ENCODE data around the gene FGF12. TPM values are rescaled to one million over a fixed set of nuclear protein-coding genes. Genes with fewer than 3 reads are reported as not detected.

The FGF12 gene
- total RNA-seq, 4 donors from 2014 or later: 0.46 to 1.2 (median 0.72) TPM

- DNase-seq (no peak), ATAC-seq (no peak)
- H3K36me3 ChIP-seq: no peaks in the 10 kb centered on the region
- in situ Hi-C loops (cut with MboI; ENCODE audit: low sequenced_read_pairs in 4 of 4) (no loop called here), intact Hi-C loops (cut with DNase I; ENCODE audit: low total_unique reads) (no loop called here)
- no peak overlapping the region for H3K27ac ChIP-seq
- no peaks in the 10 kb centered on the region for H3K27me3 ChIP-seq
- H3K9me3 ChIP-seq: no peaks in the 10 kb centered on the region
- TF ChIP-seq CTCF (IDR thresholded peaks at IDR 0.05 in 4 of 5, conservative IDR thresholded peaks at IDR 0.05 in 1 of 5): no peak
- no peak for TF ChIP-seq POLR2A (IDR thresholded peaks at IDR 0.05)
- H3K4me1 ChIP-seq: no peaks in the 10 kb centered on the region
- no peak overlapping the region for H3K4me3 ChIP-seq
Measured at GRCh38 chr3:192482391-192482790, 244.9 kb downstream of the FGF12 start.

- DNase-seq (no peak), ATAC-seq (no peak)
- Histone ChIP-seq H3K4me1 (no peaks in the 10 kb centered on the region), H3K36me3 (no peaks in the 10 kb centered on the region), H3K27me3 (no peaks in the 10 kb centered on the region), H3K4me3 (no peak overlapping the region), H3K27ac (no peak overlapping the region), H3K9me3 (no peaks in the 10 kb centered on the region)
- intact Hi-C loops (cut with DNase I; ENCODE audit: low total_unique reads): no loop called here
- in situ Hi-C loops (cut with MboI; ENCODE audit: low sequenced_read_pairs in 4 of 4): no loop called here
- TF ChIP-seq POLR2A (IDR thresholded peaks at IDR 0.05): no peak
Measured at GRCh38 chr3:192481638-192482037, 245.7 kb downstream of the FGF12 start.

- peak; percentile 11 to 19 for DNase-seq
- H3K4me1 ChIP-seq: no peaks in the 10 kb centered on the region
- intact Hi-C loops (cut with DNase I; ENCODE audit: low total_unique reads) (loop anchor here (5.0 kb wide), 1 partner anchor 335 kb away; no protein-coding TSS in a partner anchor), in situ Hi-C loops (cut with MboI; ENCODE audit: low sequenced_read_pairs in 4 of 4) (loop anchor here in 3 of 4 donors (10.0 to 25.0 kb wide), 3 partner anchors 327 to 1107 kb away; partner anchors contain the start of gene ATP13A4 (in 1 of the 3))
- no peak overlapping the region for H3K4me3 ChIP-seq
- no peaks in the 10 kb centered on the region for H3K9me3 ChIP-seq
- H3K36me3 ChIP-seq: no peaks in the 10 kb centered on the region
- H3K27me3 ChIP-seq: no peaks in the 10 kb centered on the region
- H3K27ac ChIP-seq: no peak overlapping the region
- TF ChIP-seq POLR2A (IDR thresholded peaks at IDR 0.05): no peak
- TF ChIP-seq CTCF (IDR thresholded peaks at IDR 0.05 in 4 of 5, conservative IDR thresholded peaks at IDR 0.05 in 1 of 5): peak; percentile 61 to 90 (median 73)
- ATAC-seq: peak; percentile 62 to 74
Measured at GRCh38 chr3:192467230-192468140, 259.9 kb downstream of the FGF12 start.

GRCh38 chr3:192449036-192449435 lies 278.3 kb downstream of the FGF12 start:
- ATAC-seq: no peak
- Histone ChIP-seq H3K36me3 (no peaks in the 10 kb centered on the region), H3K4me3 (no peak overlapping the region), H3K27me3 (peaks cover 0 to 19% (median 0%) of the 10 kb centered on the region in 3 donors), H3K27ac (no peak overlapping the region), H3K4me1 (no peaks in the 10 kb centered on the region), H3K9me3 (no peaks in the 10 kb centered on the region)
- TF ChIP-seq CTCF (IDR thresholded peaks at IDR 0.05 in 4 of 5, conservative IDR thresholded peaks at IDR 0.05 in 1 of 5): no peak
- no peak for TF ChIP-seq POLR2A (IDR thresholded peaks at IDR 0.05)
- no peak for DNase-seq
- in situ Hi-C loops (cut with MboI; ENCODE audit: low sequenced_read_pairs in 4 of 4): loop anchor here in 3 of 4 donors (10.0 to 25.0 kb wide), 3 partner anchors 314 to 1037 kb away; no protein-coding TSS in a partner anchor
- intact Hi-C loops (cut with DNase I; ENCODE audit: low total_unique reads): loop anchor here (10.0 kb wide), 1 partner anchor 1034 kb away; no protein-coding TSS in a partner anchor
